GM20431 (cell line): ENCODE data around the gene TMEM52.

Experiments used
- in situ Hi-C: fragments of 300-500 bp; cut with MseI, MboI; formaldehyde crosslinking; loops from one replicate; pipeline ENCODE4 v1.15.0; 2020; ENCODE audit warnings: low sequenced_read_pairs; ENCODE audit not compliant: unreplicated experiment

The TMEM52 gene

DNA sequence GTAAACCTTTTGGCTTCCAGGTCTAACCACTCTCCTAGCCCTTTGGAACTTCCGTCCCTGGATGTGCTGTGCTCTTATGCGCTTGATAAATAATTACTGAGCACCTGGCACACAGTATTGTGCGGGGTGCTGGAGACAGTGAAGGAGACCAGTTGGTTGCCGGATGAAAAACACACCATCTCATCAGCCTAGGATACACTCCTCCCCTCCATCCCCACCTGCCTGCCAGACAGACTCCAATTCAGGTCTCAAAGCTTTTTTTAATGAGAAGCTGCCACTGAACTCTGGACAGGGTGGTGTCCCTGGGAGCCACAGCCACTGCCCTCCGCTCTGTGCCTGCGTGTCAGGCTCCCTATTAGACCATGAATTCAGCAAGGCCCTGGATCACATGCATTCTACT lies 37.4 kb downstream of the TMEM52 start:
- in situ Hi-C loops: no loop called here

DNA sequence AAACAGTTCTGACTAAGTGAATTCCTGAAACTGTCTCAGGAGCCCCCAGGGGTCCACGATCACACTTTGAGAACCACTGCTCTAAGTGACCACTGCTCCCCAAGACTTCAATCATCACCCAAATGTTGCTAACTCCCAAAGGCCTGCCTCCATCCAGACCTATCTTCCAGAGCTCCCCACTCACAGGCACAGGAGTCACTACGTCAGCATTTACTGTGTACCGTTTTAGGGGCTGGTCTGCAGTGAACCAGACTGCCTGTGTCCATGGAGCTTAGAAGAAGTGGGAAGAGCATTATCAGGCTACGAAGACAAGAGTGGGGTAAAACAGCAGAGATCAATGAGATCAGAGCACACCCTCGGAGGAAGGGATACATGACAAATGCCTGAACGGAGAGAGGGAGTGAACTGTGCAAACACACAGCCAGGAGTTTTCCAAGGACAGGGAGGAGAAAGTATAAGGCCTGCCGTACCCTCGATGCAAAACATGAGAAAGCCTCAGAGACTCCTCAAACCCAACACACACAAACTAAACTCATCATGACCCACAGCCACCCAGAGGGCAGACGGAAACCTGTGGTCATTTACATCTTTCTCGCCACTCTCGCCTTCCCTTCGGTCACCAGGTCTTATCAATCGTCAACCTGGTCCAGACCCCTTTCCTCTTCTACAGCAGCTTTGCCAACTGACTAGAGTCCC lies 38.3 kb downstream of the TMEM52 start:
- in situ Hi-C loops: no loop called here

DNA sequence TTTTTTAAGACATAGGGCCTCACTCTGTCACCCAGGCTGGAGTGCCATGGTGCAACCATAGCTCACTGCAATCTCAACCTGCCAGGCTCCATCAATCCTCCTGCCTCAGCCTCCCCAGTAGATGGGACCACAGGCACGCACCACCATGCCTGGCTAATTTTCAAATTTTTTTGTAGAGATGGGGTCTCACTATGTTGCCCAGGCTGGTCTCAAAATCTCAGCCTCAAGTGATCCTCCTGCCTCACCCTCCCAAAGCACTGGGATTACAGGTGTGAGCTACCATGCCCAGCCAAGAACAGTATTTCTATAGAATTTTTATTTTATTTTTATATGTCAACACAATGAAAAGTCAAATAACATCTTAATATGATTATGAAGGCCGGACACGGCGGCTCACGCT lies 39.1 kb downstream of the TMEM52 start:
- in situ Hi-C loops: no loop called here

DNA sequence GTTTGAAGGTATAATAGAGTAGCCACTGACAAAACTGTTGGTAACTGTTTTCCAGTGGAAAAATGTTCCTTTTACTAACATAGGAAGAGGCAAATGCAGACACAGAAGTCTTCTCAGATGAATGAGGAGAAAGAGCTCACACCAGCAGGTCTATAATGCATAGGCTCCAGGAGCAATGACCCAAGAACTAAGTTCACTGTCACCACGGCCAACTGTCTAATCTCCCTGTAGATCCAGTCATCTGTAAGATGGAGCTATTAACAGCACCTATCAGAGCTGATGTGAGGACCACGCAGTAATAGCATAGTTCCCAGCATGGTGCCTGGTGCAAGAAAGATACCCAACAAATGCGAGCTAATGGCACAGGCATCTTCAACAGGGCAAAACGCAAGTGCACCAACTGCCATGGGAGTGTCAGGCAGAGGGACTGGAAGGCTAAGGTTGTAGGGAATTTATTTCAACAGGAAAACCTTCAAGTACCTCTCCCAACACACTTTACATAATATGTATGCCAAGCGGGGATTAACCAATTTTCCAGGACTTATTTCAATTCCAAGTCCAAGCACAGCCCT lies 41.1 kb downstream of the TMEM52 start:
- in situ Hi-C loops: no loop called here

DNA sequence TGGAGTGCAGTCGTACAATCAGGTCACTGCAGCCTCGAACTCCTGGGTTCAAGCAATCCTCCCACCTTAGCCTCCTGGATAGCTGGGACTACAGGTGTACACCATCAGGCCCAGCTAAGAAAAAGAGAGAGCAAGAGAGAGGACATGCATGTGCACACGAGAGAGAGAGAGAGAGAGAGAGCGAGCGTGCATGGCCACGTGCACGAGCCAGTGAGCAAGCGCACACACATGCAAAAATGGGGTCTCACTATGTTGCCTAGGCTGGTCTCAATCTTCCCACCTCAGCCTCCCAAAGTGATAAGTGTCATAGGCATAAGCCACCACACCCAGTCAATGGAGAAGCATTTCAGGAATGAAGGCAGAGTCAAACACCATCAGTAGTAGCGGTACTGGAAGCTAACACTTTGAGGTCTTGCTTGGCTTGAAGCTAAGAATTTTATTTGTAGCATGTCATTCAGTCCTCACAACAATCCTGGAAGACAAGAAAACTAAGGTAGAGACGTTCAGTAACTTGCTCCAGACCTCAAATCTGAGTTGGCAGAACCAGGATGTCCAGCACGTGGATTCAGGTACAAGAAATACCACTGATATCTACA lies 42.6 kb downstream of the TMEM52 start:
- in situ Hi-C loops: no loop called here

DNA sequence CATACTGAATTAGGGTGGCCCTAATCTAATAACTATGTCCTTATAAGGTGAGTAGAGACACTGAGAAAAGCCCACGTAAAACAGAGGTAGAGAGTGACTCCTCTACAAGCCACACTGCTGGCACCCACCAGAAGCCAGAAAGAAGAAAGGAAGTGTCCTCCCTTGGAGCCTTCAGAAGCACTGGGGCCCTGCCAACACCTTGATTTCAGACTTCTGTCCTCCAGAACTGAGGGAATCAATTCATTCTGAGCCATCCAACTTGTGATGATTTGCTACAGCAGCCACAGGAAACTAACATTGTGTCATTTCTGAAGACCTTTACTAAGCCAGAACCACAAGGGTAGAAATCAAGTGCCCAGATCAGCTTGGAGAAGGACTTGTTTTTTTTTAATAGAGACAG lies 43.1 kb downstream of the TMEM52 start:
- in situ Hi-C loops: no loop called here

DNA sequence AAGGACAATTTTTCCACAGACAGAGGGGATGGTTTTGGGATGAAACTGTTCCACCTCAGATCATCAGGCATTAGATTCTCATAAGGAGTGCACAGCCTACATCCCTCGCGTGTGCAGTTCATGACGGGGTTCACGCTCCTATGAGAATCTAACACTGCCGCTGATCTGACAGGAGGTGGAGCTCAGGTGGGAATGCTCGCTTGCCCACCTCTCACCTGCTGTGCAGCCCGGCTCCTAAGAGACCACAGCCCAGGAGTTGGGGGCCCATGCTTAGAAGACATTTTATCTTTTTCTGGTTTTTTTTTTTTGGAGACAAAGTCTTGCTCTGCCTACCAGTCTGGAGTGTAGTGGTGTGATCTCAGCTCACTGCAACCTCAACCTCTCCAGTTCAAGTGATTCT lies 44.2 kb downstream of the TMEM52 start:
- in situ Hi-C loops: no loop called here

DNA sequence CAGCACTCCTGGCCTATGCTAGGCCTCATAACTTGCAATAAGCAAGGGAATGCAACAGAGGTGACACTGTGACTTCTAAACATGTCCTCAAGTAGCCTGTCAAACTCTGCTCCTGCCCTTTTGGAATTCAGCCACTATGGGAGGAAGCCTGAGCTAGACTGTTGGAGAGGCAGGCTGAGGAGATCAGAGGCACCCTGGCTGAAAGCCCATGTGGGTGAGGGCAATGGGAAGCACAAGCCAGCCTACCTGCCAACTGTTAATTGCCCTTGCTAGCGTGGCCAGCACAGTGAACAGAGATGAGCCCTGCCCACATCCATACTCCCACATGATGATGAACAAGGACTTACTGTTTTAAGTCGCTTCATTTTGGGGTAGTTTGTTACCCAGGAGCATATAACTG lies 45.9 kb downstream of the TMEM52 start:
- in situ Hi-C loops: no loop called here

DNA sequence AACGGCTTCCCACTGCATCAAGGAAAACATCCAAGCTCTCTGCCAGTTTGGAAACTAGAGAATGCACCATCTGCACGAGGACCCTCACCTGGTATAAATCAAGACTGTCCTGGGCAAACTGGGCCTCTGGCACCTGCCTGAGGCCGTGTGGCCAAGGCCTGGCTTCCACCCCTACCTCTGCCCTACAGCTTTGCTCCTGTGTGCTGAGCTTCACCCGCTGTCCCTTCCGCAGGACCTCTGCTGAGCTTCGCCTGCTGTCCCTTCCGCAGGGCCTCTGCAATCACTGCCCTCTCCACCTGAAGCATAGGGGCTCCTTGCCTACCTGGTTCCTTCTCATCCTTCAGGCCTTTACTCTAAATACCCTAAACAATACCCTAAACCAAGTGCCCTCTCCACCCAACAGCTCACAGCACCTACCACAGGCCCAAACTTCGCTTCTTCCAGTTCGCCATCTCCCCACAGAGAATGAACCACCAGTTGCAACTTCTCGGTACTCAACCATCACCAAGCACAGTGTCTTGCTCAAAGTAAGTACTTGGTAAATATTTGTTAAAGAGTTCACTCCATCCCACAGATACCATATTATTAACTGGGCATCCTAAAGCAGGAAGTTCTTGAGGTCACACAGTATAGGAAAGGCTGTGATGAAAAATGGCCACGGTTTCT lies 46.6 kb downstream of the TMEM52 start:
- in situ Hi-C loops: no loop called here

DNA sequence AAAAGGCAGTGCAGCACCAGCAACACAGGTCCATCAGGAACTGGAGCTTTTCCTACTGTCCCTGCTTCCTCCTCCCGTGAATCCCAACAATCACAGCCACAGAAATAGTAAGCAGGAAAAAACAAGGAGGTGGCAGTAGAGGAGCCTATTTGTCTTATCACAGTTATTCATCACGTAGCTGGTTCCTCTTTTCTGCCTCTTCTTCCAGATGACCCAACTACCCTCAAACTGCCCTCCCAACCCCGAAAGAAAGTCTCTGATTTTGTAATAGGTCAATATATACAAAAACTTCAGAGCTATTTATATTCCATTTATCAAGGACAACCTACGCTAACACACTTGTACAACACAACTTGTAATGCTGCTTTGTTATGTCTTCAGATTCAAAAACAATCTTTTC lies 49.6 kb downstream of the TMEM52 start:
- in situ Hi-C loops: no loop called here
